ENCODE results near the gene PRSS57.
"Not testable (repeated sequence)": the region's sequence is repeated elsewhere in the genome, so short reads cannot be mapped to it uniquely, and the experiment has no call there.

Gene PRSS57

DNA sequence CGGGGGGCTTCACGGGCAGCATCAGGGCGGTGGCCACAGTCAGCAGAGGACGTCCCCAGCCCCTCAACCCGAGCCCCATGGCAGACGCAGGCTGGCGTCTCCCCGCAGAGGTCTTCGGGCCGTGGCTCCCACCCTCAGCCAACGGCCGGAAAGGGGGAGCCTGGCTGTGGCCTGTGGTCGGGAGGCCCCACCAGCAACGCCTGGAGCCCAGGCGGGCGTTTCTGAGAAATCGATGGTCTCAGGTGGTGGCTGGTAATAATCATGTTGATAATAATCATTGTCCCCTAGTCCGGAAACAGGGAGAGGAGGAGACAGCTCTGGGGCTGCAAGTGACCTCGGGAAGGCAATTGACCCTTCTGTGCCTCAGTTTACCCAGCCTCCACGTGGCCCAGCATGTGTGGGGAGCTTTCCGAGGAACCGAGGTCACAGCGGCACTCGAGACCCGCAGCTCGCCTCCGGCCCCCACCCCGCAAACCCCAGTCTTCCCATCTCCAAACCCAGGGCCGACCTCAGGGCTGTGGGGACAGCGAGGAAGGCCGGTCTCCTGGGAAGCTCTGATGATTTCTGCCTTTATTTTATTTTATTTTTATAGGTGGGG is at the start of gene PRSS57:
Gene PRSS57 (minus strand): TSS at position 101 of the 598 bp plus-strand sequence. CDS start 22 bp downstream, at position 79.
- no peak for DNase-seq (ENCODE audit: low spot score)

DNA sequence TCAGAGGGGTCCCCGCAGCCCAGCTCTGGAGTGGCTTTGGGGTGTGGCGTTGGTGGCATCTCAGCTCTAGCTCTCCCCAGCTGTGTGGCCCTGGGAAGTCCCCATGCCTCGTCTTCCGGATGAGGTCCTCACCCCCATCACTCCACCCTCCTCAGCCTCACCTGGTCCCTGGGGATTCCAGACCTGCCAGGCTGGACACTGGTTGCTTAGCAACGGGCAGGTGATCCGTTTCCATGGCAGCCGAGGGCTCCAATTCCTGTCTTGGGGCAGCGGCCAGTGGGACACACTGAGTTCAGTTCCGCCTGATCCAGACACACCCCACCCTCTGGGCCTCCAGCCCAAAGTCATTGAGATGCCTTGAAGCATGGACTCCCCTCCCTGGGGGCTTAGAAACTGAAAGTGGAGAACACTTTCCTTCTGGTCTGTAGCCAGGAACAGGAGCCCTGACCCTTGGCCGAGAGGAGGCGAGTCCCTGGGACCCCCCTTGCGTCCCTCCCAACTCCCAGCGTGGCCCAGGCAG is 48.0 kb upstream of the PRSS57 start:
- no peak for DNase-seq (ENCODE audit: low spot score)

DNA sequence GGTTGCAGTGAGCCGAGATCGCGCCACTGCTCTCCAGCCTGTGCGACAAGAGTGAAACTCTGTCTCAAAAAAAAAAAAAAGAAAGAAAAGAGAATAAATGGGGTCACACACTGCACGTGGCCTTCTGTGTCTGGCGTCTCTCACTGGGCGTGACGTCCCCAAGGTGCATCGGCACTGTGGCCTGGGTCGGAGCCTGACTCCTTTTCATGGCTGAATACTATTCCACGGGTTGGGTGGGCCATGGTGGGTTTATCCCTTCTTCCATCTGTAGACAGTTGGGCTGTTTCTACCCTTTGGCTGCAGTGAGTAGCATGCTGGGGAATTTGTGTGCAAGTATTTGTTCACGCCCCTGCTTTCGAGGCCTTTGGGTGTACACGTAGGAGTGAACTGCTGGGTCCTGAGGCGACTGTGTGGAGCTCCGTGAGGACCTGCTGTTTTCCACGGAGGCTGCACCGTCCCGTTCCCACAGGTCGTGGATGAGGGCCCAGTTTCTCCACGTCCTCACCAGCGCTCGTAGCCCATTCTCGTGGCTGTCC is 47.4 kb upstream of the PRSS57 start:
- no peak for DNase-seq (ENCODE audit: low spot score)

DNA sequence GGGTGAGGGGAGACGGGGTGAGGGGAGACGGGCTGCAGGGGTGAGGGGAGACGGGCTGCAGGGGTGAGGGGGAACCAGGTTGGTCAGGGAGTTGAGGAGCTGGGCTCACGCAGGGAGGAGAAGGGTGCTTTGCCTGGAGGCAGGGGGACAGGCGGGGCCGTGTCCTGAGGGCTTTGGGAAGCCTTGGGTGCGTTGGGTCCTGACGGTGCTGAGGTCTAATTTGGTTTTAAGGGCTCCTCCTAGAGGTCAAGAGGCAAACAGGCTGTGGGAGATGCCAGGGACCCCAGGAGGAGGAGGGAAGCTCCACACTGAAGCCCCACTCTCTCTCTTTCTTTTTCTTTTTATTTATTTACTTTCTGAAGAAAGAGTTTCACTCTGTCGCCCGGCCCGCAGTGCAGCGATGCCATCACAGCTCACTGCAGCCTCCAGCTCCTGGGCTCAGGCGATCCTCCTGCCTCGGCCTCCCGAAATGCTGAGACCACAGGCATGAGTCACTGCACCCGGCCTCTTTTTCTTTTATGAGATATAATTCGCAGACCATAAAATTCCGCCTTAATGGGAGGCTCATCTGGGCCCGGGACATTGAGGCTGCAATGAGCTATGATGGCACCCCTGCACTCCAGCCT is 46.4 kb upstream of the PRSS57 start:
- DNase-seq (ENCODE audit: low spot score) = no peak

DNA sequence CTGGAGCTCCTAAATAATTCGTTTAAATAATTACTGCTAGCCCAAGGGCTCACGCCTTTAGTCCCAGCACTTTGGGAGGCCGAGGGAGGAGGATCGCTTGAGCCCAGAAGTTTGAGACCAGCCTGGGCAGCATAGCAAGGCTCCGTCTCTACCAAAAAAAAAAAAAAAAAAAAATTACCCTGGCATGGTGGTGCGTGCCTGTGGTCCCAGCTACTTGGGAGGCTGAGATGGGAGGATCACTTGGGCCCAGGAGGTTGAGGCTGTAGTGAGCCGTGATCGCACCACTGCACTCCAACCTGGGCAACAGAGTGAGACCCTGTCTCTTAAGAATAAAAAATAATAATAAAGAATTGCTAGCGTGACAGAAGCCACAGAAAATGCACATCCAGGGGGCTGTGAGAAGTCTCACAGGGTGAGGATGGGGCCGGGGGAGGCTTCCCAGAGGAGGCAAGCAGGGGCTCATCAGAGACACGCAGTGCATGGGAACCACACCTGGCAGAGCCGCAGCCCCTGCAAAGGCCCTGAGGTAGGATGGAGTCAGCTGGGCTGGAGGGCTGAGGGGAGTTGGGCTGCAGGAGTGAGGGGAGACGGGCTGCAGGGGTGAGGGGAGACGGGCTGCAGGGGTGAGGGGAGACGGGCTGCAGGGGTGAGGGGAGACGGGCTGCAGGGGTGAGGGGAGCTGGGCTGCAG is 45.7 kb upstream of the PRSS57 start:
- not testable (repeated sequence) for DNase-seq (ENCODE audit: low spot score)

DNA sequence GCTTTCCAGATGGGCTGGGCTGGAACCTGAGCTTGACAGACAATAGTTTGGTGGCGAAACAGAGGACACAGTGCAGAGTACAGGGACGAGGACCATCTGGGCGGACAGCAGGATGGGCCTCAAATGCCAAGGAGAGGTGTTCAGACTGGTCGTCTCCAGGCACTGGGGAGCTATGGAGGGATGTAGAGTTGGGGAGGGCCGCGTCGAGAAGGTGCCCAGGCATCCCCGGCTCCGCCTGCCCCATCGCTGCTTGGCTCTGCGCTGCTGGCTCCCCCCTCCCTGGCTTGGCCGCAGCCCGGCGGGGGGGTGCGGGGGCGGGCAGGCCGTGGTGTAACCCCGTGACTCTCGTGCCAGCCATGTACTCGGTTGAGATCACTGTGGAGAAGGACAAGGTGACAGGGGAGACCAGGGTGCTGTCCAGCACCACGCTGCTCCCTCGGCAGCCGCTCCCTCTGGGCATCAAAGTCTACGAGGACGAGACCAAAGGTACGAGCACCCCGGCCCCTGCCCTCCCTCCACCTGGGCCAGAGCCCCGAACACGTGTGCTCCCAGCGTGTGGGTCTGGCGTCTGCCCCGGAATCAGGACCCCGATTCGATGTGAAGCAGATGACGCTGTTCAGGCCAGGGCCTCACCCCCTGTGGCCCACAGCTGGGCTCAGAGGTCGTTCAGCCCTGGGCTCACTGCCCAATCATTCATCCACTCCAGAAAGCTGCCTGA is 44.9 kb upstream of the PRSS57 start:
- DNase-seq (ENCODE audit: low spot score) = no peak

DNA sequence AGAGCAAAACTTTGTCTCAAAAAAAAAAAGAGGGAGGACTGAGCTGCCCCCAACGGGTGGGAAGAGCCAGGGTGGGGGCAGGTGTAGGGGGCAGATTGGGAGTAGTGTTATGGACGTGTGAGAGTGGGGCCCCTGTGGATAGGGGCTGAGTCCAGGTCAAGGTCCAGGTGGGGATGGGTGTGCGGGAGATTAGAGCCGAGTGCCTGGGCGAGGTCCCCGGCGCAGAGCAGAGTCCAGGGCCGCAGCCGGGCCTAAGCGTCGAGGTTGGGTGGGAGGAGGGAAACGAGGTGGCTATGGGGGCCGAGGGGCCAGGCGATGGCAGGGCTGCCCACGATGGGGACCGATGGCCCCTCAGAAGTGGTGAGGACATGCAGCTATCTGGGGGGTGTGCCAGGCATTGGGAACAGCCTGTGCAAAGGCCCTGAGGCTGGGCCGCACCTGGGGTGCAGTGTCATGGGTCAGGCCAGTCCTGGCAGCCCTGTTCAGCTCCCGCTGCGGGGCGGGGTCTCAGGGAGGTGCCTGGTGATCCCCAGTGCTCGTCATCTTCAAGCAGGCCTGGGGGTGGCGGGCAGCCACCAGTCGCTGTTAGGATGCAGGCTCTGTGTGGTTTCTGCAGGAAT is 43.4 kb upstream of the PRSS57 start:
- no peak for DNase-seq (ENCODE audit: low spot score)

DNA sequence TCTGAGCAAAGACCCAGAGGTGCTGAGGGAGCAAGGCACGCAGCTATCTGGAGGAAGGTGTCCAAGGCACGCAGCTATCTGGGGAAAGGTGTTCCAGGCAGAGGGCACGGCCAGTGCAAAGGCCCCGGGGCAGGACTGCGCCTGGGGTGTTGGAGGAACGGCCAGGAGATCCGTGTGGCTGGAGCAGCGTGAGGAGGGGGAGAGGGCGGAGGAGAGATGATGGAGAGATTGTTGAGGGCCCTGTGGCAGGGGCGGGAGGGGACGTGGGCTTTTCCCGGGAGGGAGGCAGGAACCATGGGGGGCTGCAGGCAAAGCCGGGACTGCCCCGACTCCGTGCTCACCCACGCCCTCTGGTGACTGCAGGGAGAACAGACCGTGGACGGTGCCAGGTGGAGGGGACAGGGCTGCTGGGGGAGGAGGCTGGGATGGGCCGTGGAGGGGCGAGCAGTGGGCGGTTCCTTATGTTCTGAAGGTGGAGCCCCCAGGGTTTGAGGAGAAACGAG is 42.4 kb upstream of the PRSS57 start:
- peak; percentile 48 for DNase-seq (ENCODE audit: low spot score)

DNA sequence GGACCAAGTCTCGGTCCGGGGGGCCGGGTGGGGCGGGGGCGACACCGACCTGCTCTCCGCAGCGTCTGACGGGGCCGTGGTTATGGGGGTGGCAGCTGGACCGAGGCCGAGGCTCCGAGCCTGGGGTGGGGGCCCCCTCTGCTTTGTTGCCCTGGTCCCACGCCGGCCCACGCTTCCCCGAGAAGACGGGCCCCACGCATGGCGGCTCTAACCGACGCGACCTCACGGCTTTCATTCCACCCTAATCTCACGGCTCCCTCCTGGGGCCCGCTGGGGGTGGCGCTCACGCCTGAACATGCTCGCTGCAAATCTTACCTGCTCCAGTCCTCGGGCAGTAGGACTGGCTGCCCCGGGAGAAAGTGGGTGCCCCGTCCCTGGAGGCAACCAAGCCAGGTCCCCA is 40.9 kb upstream of the PRSS57 start:
- no peak for DNase-seq (ENCODE audit: low spot score)

DNA sequence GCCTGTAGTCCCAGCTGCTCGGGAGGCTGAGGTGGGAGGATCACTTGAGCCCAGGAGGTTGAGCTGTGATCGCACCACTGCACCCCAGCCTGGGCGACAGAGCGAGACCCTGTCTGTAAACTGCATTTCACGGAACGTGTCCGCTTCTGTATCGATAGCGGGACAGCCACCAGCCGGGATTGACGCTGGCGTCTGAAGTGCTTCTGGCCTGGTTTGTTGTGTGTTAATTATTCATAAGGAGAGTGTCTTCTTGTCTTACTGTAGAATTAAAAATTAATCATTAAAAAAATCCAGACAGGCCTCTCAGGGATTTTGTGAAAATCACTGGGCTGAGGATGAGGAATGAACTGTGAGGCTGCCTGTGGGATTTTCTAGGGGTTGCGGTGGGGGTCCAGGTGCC is 39.5 kb upstream of the PRSS57 start:
- DNase-seq (ENCODE audit: low spot score) = no peak

DNA sequence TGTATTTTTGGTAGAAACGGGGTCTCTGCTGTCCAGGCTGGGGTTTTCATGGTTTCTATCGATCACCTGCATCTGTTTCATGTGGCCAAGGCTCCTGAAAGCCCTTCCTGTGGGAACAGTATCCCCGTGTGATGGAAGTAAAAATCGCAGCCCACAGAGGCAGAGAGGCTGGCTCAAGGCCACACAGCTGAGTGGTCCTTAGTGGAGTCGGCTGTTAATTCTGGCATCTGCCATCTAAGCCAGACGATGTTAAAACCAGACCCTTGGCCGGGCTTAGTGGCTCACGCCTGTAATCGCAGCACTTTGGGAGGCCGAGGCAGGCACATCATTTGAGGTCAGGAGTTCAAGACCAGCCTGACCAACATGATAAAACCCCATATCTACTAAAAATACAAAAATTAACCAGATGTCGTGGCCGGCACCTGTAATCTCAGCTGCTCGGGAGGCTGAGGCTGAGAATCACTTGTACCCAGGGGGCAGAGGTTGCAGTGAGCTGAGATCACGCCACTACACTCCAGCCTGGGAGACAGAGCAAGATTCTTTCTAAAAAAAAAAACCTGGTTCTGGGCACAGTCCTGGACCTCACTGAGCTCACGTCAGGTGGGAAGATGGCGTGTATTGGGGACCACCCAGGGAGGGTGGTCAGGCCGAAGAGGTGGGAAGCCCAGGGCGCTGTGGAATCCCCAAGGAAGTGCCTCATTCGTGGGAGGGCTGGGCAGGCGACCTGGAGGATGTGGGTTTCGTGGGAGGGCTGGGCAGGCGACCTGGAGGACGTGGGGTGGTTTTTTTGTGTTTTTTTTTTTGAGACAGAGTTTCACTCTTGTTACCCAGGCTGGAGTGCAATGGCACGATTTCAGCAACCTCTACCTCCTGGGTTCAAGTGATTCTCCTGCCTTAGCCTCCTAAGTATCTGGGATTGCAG is 37.2 kb upstream of the PRSS57 start:
- no peak for DNase-seq (ENCODE audit: low spot score)

DNA sequence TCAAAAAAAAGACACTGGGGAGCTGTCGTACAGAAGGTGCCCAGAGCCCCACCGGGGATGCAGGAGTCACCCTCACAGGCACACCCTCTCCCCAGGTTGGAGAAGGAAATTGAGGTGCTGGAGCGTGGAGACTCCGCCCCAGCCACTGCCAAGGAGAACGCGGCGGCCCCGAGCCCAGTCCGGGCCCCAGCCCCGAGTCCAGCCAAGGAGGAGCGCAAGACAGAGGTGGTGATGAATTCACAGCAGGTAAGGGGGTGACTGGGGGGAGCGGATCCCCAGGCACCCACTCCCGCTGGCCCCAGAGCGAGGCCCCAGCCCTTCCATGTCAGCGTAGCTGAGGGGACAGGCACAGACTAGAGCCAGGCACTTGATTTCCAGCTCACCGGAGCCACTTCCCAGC is 35.7 kb upstream of the PRSS57 start:
- no peak for DNase-seq (ENCODE audit: low spot score)

DNA sequence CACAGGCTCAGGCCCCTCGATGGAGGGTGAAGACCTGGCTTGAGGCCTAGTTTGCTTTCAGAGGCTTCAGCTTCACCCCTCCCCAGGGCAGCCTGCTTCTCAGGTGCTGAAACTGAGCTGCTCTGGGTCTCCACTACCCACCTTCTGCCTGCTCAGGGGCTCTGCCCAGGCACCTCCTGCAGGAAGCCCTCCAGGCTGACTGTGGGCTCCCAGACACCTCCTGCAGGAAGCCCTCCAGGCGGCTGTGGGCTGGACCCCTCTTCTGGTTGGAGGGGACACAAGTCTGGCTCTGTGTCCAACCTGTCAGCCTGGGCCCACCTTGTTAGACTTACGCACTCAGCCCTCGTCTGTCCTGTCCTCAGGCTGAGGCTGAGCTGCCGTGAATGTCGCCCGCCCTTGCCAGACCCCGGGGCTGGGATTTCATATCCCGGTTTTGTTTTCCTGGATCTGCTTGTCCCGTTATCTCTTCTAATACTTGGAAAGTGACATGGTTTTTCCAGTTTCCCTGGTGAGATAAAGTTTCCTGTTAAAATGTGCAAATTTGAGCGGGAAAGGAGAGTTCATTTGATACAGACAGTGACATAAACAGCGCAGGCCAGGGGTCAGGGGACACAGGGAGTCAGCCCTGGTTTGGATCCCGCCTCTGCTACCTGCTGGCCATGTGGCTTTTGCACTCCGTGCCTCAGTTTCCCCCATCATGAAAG is 34.9 kb upstream of the PRSS57 start:
- DNase-seq (ENCODE audit: low spot score) = no peak

DNA sequence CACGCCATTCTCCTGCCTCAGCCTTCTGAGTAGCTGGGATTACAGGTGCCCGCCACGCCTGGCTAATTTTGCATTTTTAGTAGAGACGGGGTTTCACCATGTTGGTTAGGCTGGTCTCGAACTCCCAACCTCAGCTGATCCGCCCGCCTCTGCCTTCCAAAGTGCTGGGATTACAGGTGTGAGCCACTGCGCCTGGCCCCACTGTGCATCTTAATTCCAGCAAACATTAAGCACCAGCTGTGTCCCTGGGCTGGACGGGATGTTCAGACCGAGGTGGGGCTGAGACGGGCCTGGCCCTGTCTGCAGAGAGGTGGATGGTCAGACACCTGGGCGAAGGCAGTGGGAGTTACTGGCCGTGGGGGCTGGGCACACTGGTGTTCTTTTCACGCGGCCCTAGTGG is 34.3 kb upstream of the PRSS57 start:
- DNase-seq (ENCODE audit: low spot score) = not testable (repeated sequence)

DNA sequence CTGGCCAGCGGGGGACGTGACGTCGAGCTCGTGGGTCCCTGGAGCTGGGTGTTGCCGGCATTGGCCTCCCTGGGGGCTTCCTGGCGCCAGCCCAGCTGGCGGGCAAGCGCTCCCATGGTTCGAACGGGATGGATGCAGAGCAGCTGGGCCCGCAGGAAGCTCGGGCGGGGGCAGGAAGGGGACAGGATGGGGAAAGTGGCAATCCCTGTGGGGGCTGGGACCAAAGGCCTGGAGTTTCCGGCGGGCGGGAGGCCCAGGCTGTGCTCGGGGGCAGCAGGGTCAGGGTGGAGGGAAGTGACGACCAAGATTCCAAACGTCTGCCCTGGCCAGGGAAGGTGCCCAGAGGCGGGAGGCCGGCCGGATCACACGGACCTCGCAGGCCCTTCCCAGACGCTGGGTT is 32.8 kb upstream of the PRSS57 start:
- DNase-seq (ENCODE audit: low spot score) = no peak

DNA sequence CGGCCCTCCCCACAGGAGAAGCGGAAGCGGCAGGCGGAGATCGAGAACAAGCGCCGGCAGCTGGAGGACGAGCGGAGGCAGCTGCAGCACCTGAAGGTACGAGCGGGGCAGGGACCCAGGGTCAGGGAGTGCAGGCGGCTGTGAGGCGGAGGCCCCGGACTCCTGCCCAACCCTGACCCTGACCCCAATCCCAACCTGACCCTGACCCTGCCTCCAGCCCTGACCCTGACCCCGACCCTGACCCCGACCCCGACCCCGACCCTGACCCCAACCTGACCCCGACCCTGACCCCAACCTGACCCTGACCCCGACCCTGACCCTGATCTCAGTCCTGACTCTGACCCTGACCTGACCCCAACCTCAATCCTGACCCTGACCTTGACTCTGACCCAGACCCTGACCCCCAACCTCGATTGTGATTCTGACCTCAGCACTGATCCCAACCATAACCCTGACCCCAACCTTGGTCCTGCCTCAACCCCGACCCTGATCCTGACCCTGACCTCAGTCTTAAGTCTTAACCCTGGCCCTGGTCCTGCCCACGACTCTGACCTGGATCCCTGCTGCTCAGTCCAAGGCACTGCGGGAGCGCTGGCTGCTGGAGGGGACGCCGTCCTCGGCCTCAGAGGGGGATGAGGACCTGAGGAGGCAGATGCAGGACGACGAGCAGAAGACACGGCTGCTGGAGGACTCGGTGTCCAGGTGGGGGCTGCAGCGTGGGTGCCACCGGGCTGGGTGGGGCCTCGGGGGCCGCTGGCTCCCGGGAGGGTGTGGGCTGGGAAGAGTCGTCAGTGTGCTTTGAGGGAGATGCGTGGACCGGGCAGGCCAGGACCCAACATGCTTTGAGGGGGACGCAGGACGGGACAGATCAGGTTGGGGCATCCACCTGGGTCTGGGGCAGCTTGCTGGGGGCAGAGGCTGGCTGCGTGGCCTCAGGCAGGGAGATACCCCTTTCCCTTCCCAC is 32.0 kb upstream of the PRSS57 start:
- no peak for DNase-seq (ENCODE audit: low spot score)

DNA sequence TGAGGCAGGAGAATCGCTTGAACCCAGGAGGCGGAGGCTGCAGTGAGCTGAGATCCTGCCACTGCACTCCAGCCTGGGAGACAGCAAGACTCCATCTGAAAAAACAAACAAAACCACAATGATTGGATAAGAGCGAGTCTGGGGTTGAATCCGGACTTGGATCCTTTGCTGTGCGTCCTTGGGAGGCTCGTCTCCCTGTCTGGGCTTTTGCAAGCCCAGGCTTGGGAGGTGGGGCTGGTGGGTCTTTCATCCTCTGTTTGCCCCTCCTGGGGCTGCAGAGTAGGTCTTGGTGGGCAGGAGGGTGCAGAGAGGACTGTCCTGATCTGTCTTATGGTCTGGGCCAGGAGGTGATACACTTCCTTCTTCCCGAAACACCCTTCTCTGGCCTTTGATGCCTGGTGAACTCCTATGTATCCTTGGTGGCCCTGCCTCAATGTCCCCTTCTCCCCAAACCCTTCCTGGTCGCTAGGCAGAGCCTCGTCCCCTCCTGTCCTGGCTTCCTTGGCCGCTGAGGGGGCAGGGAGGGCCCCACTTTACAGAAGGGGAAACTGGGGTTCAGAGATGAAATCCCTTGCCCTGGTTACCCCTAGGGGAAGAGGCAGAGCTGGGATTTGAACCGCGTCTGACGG is 30.3 kb upstream of the PRSS57 start:
- DNase-seq (ENCODE audit: low spot score) = no peak

DNA sequence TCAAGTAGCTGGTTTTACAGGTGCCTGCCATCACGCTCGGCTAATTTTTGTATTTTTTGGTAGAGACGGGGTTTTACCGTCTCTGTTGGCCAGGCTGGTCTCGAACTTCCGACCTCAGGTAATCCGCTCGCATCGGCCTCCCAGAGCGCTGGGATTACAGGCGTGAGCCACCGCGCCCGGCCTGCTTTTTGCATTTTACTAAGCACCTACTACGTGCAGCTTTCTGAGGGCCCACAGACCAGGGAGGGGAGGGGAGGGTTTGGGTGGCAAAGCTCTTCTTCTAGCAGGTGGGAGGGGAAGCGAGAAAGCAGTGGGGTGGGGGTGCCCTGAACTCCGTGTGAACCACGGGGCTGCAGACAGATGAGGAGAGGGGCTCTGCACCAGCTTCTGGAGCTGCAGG is 28.5 kb upstream of the PRSS57 start:
- DNase-seq (ENCODE audit: low spot score) = no peak
